Left lung (tissue), 10 donors: ENCODE data around the gene SLX4. TPM values are rescaled to one million over a fixed set of nuclear protein-coding genes. Genes with fewer than 3 reads are reported as not detected.

Experiments
- ATAC-seq: fragments of 200-7000 bp; cut with Tn5 transposase; one replicate; pipeline ENCODE4 v1.9.1; 2020; ENCODE audit warnings: moderate library complexity
- DNase-seq, 4 donors: peaks; one replicate each; pipeline ENCODE4 v3.0.0-alpha.2; 2013 to 2020
- H3K27ac ChIP-seq, 2 donors: fragments of 200-600 bp; sonication (generic) in 1 of 2; one replicate each; pipeline versions ENCODE4 v1.5.0 to v1.8.0; 2020 to 2021
- H3K27me3 ChIP-seq, 2 donors: fragments of 200-600 bp; sonication (generic) in 1 of 2; one replicate each; pipeline versions ENCODE4 v1.5.0 to v1.8.0; 2020 to 2021
- H3K36me3 ChIP-seq, 2 donors: fragments of 200-600 bp; sonication (generic) in 1 of 2; one replicate each; pipeline versions ENCODE4 v1.5.0 to v1.8.0; 2020 to 2021
- H3K4me1 ChIP-seq, 2 donors: fragments of 200-600 bp; one replicate each; pipeline ENCODE4 v1.8.0; 2021
- H3K4me3 ChIP-seq, 2 donors: fragments of 200-600 bp; sonication (generic) in 1 of 2; one replicate each; pipeline versions ENCODE4 v1.5.0 to v1.8.0; 2020 to 2021; ENCODE audit warnings: mild to moderate bottlenecking in 1 of 2
- H3K9me3 ChIP-seq, 2 donors: fragments of 200-600 bp; sonication (generic) in 1 of 2; one replicate each; pipeline versions ENCODE4 v1.5.0 to v1.8.0; 2020 to 2021
- CTCF ChIP-seq, 2 donors: fragments of 200-600 bp; sonication (generic) in 1 of 2; IDR thresholded peaks; one replicate each; pipeline versions ENCODE4 v1.5.0 to v1.8.0; 2021; ENCODE audit warnings: antibody characterized with exemption in 2 of 2
- intact Hi-C, 2 donors: fragments of 100-400 bp; cut with DNase I; formaldehyde crosslinking; loops; one replicate each; pipeline versions ENCODE4 v1.11.2 to v1.14.2; 2022
- polyA plus RNA-seq, 6 donors: library from polyadenylated mRNA; unstranded; fragments of 120-200 nt; gene quantifications; one replicate each; pipeline ENCODE4 v1.2.1, GENCODE V29; 2013; ENCODE audit not compliant: insufficient read length in 6 of 6
- total RNA-seq, 2 donors: library from RNA; stranded (reverse); fragmentation: NEBNext Ultra II Directional; extraction: Animal tissue kit (Norgen Biotek cat#: 25700); gene quantifications; one replicate each; pipeline ENCODE4 v1.2.1, GENCODE V29; 2021
- donor health status: DM: no; HTN: yes; CAD: no.
- donor health status: DM: no; HTN: no; CAD: no.

SLX4 gene
- total and polyA plus RNA-seq, 8 donors: 6.7 to 8.1 (median 7.1) TPM

GRCh38 chr16:3590736-3591435 is 20.5 kb downstream of the SLX4 start:
- H3K36me3 ChIP-seq: peaks cover 0 to 57% of the 10 kb centered on the region in 2 donors
- intact Hi-C loops: no loop called here
- H3K27me3 ChIP-seq: no peaks in the 10 kb centered on the region
- peak in 2 of 4 donors; percentile 78 to 79 for DNase-seq
- no peaks in the 10 kb centered on the region for H3K9me3 ChIP-seq
- H3K4me1 ChIP-seq: peaks cover 10 to 32% of the 10 kb centered on the region in 2 donors
- peak; percentile 78 for ATAC-seq
- no peak overlapping the region for H3K4me3 ChIP-seq
- TF ChIP-seq CTCF (IDR thresholded peaks at IDR 0.05): no peak
- peak overlapping the region; percentile 13 to 71 for H3K27ac ChIP-seq

GRCh38 chr16:3589991-3590701 is 21.3 kb downstream of the SLX4 start:
- no peak overlapping the region for H3K4me3 ChIP-seq
- intact Hi-C loops: no loop called here
- H3K27ac ChIP-seq: peak overlapping the region in 1 of 2 donors; percentile 71
- no peaks in the 10 kb centered on the region for H3K9me3 ChIP-seq
- no peaks in the 10 kb centered on the region for H3K27me3 ChIP-seq
- TF ChIP-seq CTCF (IDR thresholded peaks at IDR 0.05): no peak
- peaks cover 10 to 32% of the 10 kb centered on the region in 2 donors for H3K4me1 ChIP-seq
- DNase-seq: peak in 1 of 4 donors; percentile 77
- no peak for ATAC-seq
- peaks cover 0 to 50% of the 10 kb centered on the region in 2 donors for H3K36me3 ChIP-seq

- peak in 2 of 4 donors; percentile 71 to 89 for DNase-seq
- Histone ChIP-seq H3K27me3 (no peaks in the 10 kb centered on the region), H3K4me1 (peaks cover 10 to 32% of the 10 kb centered on the region in 2 donors), H3K9me3 (no peaks in the 10 kb centered on the region), H3K27ac (peak overlapping the region in 1 of 2 donors; percentile 45), H3K4me3 (peak overlapping the region in 1 of 2 donors; percentile 17), H3K36me3 (peaks cover 0 to 45% of the 10 kb centered on the region in 2 donors)
- intact Hi-C loops: no loop called here
- peak; percentile 47 for ATAC-seq
- TF ChIP-seq CTCF (IDR thresholded peaks at IDR 0.05): no peak
Observed at GRCh38 chr16:3589441-3589921, 21.9 kb downstream of the SLX4 start.

GRCh38 chr16:3589001-3589400 is 22.4 kb downstream of the SLX4 start:
- Histone ChIP-seq H3K9me3 (no peaks in the 10 kb centered on the region), H3K4me3 (peak overlapping the region in 1 of 2 donors; percentile 17), H3K27ac (no peak overlapping the region), H3K36me3 (peaks cover 0 to 45% of the 10 kb centered on the region in 2 donors), H3K4me1 (peaks cover 10 to 32% of the 10 kb centered on the region in 2 donors), H3K27me3 (no peaks in the 10 kb centered on the region)
- no peak for TF ChIP-seq CTCF (IDR thresholded peaks at IDR 0.05)
- ATAC-seq: no peak
- peak in 1 of 4 donors; percentile 75 for DNase-seq
- intact Hi-C loops: no loop called here

- DNase-seq (peak in 1 of 4 donors; percentile 61), ATAC-seq (no peak)
- Histone ChIP-seq H3K27me3 (no peaks in the 10 kb centered on the region), H3K27ac (no peak overlapping the region), H3K9me3 (no peaks in the 10 kb centered on the region), H3K4me1 (peaks cover 10 to 32% of the 10 kb centered on the region in 2 donors), H3K36me3 (peaks cover 0 to 56% of the 10 kb centered on the region in 2 donors), H3K4me3 (no peak overlapping the region)
- intact Hi-C loops: no loop called here
- TF ChIP-seq CTCF (IDR thresholded peaks at IDR 0.05): no peak
Observed at GRCh38 chr16:3587547-3588110, 23.8 kb downstream of the SLX4 start.
